Measurements from ENCODE around the gene TSPAN18. TPM values are rescaled to one million over a fixed set of nuclear protein-coding genes. Genes with fewer than 3 reads are reported as not detected.

Gene TSPAN18
- total RNA-seq, 4 donors from 2014 or later: 6.7 to 13.1 (median 7.9) TPM

GRCh38 chr11:44764583-44764982 is 37.8 kb downstream of the TSPAN18 start:
- H3K9me3 ChIP-seq: peaks cover 0 to 4% (median 0%) of the 10 kb centered on the region in 4 donors
- H3K27ac ChIP-seq: no peak overlapping the region
- H3K36me3 ChIP-seq: peaks cover 0 to 8% (median 0%) of the 10 kb centered on the region in 3 donors
- peaks cover 0 to 35% (median 8%) of the 10 kb centered on the region in 4 donors for H3K4me1 ChIP-seq
- no peak for DNase-seq (ENCODE audit: low spot score in 2 of 2)
- no peak overlapping the region for H3K4me3 ChIP-seq
- H3K27me3 ChIP-seq: no peaks in the 10 kb centered on the region
- WGBS, 2 donors: 90 to 98% methylated on average over 4 of the region's 4 CpGs
- TF ChIP-seq POLR2A (IDR thresholded peaks at IDR 0.05): no peak
- no peak for TF ChIP-seq EP300 (IDR thresholded peaks at IDR 0.05)
- no peak for TF ChIP-seq CTCF (IDR thresholded peaks at IDR 0.05)

- Histone ChIP-seq H3K9me3 (peaks cover 0 to 4% (median 0%) of the 10 kb centered on the region in 4 donors), H3K27ac (no peak overlapping the region), H3K36me3 (peaks cover 0 to 8% (median 0%) of the 10 kb centered on the region in 3 donors), H3K27me3 (no peaks in the 10 kb centered on the region), H3K4me3 (no peak overlapping the region), H3K4me1 (peaks cover 0 to 34% (median 8%) of the 10 kb centered on the region in 4 donors)
- DNase-seq (ENCODE audit: low spot score in 2 of 2): no peak
- TF ChIP-seq POLR2A (IDR thresholded peaks at IDR 0.05): no peak
- WGBS, 2 donors: 91 to 93% methylated on average over 8 of the region's 8 CpGs
Measured at GRCh38 chr11:44765026-44765595, 38.3 kb downstream of the TSPAN18 start.

- no peak for TF ChIP-seq CTCF (IDR thresholded peaks at IDR 0.05)
- TF ChIP-seq EP300 (IDR thresholded peaks at IDR 0.05): no peak
- TF ChIP-seq POLR2A (IDR thresholded peaks at IDR 0.05): no peak
- Histone ChIP-seq H3K27ac (peak overlapping the region in 2 of 4 donors; percentile 23 to 82), H3K4me1 (peaks cover 0 to 28% (median 8%) of the 10 kb centered on the region in 4 donors), H3K27me3 (no peaks in the 10 kb centered on the region), H3K4me3 (no peak overlapping the region), H3K36me3 (peaks cover 0 to 8% (median 0%) of the 10 kb centered on the region in 3 donors), H3K9me3 (peaks cover 0 to 4% (median 0%) of the 10 kb centered on the region in 4 donors)
- WGBS, 2 donors: 93 to 97% methylated on average over 3 of the region's 3 CpGs
- no peak for DNase-seq (ENCODE audit: low spot score in 2 of 2)
Measured at GRCh38 chr11:44765676-44766075, 38.9 kb downstream of the TSPAN18 start.

- TF ChIP-seq CTCF (IDR thresholded peaks at IDR 0.05): no peak
- no peak for TF ChIP-seq EP300 (IDR thresholded peaks at IDR 0.05)
- no peak for TF ChIP-seq POLR2A (IDR thresholded peaks at IDR 0.05)
- 10 to 14% methylated on average over 8 of the region's 8 CpGs for WGBS, 2 donors
- Histone ChIP-seq H3K9me3 (peaks cover 0 to 4% (median 0%) of the 10 kb centered on the region in 4 donors), H3K4me1 (peaks cover 0 to 22% (median 3%) of the 10 kb centered on the region in 4 donors), H3K27me3 (no peaks in the 10 kb centered on the region), H3K4me3 (no peak overlapping the region), H3K27ac (peak overlapping the region in 3 of 4 donors; percentile 23 to 82 (median 37)), H3K36me3 (peaks cover 0 to 8% (median 0%) of the 10 kb centered on the region in 3 donors)
- DNase-seq (ENCODE audit: low spot score in 2 of 2): no peak
Measured at GRCh38 chr11:44766112-44766971, 39.6 kb downstream of the TSPAN18 start.

GRCh38 chr11:44766972-44767278 is 40.2 kb downstream of the TSPAN18 start:
- H3K9me3 ChIP-seq: peaks cover 0 to 4% (median 0%) of the 10 kb centered on the region in 4 donors
- DNase-seq (ENCODE audit: low spot score in 2 of 2): no peak
- H3K27me3 ChIP-seq: no peaks in the 10 kb centered on the region
- peaks cover 0 to 17% (median 0%) of the 10 kb centered on the region in 4 donors for H3K4me1 ChIP-seq
- TF ChIP-seq CTCF (IDR thresholded peaks at IDR 0.05) (no peak), EP300 (IDR thresholded peaks at IDR 0.05) (no peak)
- no peak overlapping the region for H3K4me3 ChIP-seq
- H3K27ac ChIP-seq: peak overlapping the region in 2 of 4 donors; percentile 23 to 82
- H3K36me3 ChIP-seq: peaks cover 0 to 8% (median 0%) of the 10 kb centered on the region in 3 donors

Data from tibial nerve (tissue), 4 donors.